Stimulated activated naive CD8-positive, alpha-beta T cell treated with anti-CD3 and anti-CD28 coated beads, Interleukin-15, Interleukin-2, amounts not matched to agents 100 U/mL and 50 U/mL, for 24 hours (primary cell): ENCODE results near the gene ITGA2.
"Not testable (repeated sequence)": the region's sequence is repeated elsewhere in the genome, so short reads cannot be mapped to it uniquely, and the experiment has no call there.

Experiments
- ATAC-seq: fragments of 150-1000 bp; cut with Tn5 transposase; one replicate; pipeline ENCODE4 v1.10.0; 2021
- DNase-seq: peaks from one replicate; pipeline ENCODE4 v3.0.0; 2021

Gene ITGA2

DNA sequence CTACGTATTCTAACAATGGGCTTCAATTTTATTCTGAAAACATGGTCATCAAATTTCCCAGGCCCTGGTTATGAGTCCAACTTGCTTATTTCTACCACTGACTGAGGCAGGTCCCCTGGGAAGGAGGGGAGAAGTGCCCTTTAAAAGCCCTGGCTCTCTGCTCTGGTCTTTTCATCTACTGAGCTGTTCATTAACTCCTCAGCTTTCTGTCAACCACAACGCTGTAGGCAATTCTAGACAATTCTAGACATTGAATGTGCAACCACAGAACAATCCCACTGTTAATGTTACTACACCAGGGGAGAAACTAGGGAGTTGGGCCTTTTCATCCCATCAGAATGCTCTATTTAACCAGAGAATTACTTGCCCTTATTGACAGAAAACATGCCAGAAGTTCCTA lies 110.4 kb downstream of the ITGA2 start:
- no peak for DNase-seq
- no peak for ATAC-seq

DNA sequence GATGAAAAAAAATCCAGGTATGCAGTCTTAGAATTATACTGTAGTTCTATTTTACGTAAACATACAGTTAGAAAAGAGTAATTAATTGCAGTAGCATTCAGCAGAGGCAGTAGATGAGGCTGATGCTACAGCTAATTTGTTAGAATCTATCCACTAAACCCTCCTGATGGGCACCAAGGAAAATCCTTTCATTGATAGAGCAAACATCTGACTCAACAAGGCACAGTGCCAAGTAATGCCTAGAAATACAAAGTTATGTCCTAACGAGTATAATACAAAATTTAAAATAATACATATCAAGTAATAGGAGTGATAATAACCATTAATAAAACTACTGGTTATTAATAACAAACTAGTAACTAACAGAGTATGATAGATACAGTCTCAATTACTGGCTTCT lies 111.5 kb downstream of the ITGA2 start:
- DNase-seq = no peak
- no peak for ATAC-seq

- ATAC-seq (no peak), DNase-seq (no peak)
Observed at GRCh38 chr5:53105611-53106300, 116.6 kb downstream of the ITGA2 start.

- DNase-seq = no peak
- ATAC-seq = no peak
Observed at GRCh38 chr5:53109056-53109442, 119.9 kb downstream of the ITGA2 start.

DNA sequence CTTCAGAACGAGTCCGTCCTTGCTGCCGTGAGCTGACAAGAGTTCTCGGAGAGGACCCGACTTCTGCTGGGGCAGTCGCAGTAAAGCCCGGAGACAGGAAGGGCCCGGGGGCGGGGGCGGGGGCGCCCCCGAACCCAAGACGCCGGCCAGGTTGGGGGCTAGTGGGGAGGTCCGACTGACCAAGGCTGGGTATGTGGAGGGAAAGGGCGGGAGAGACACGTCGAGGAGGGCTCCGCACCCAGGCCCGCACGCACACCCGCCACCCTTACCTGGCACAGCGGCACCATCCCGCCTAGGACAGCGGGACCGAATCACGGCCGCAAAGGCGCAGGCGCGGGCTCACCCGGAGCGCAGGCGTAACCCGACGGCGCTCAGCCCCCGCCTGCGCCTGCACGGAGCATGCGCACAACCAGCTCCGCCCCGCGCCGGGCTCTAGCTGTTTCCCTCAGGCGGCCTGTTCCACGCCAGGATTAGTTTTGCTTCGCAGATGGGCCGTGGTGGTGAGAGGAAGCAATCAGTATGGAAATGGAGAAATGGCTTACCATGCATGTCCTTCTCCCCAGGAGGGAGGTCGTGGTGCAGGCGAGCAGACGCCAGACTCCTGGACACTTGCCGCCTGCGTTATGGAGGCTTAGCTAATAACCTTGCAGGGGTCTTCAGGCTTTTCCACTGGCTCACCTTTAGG lies 120.4 kb downstream of the ITGA2 start, which contains the start of gene MOCS2:
MOCS2 (minus strand) TSS at position 315 of the 685 bp plus-strand sequence. CDS start 2,583 bp downstream, outside the sequence.
- ATAC-seq (peak; percentile 99), DNase-seq (peak; percentile 92)

- peak; percentile 13 for DNase-seq
- no peak for ATAC-seq
Observed at GRCh38 chr5:53110156-53110555, 121.0 kb downstream of the ITGA2 start.

DNA sequence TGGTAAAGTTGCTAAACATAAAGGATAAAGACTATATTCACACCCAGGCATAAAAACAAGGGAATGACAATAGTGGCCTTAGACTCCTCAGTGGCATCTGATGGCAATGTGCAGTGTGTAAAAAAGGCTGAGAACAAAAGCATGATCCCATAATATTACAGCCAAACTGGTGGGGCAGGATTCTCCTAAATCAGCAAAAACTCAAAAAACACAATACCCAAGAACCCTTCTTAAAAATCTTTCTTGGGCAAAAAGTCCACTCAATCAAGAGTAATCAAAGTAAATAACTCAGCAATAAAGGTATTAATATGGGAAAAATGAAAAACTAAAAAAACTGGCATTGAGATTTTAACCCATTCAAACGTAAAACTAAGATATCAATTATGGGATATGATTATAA lies 122.0 kb downstream of the ITGA2 start:
- no peak for ATAC-seq
- DNase-seq = no peak

DNA sequence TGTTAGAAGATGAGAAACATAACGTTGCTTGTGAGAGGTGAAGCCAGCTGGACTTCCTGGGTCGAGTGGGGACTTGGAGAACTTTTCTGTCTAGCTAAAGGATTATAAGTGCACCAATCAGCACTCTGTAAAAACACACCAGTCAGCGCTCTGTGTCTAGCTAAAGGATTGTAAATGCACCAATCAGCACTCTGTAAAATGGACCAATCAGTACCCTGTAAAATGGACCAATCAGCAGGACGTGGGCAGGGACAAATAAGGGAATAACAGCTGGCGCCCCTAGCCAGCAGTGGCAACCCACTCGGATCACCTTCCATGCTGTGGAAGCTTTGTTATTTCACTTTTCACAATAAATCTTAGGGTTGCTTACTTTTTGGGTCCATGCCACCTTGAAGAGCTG lies 123.2 kb downstream of the ITGA2 start:
- DNase-seq, ATAC-seq: not testable (repeated sequence)

DNA sequence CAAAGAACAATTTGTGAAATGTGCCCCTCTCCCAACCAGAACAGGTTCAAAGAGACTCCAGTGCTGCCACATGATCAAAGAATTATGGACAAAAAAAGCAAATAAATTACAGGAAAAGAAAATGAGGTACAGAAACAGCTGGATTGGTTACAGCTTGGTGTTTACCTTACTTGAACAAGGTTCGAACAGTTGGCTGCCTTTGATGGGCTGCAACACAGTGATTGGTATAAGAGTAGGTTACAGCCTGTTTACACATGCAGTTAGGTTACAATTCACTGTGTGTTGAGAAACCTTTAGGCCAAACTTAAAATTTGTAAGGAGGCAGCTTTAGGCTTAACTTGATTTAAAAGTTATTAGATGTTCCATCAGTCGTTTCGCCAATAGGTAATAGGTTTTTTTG lies 123.8 kb downstream of the ITGA2 start:
- no peak for DNase-seq
- no peak for ATAC-seq

DNA sequence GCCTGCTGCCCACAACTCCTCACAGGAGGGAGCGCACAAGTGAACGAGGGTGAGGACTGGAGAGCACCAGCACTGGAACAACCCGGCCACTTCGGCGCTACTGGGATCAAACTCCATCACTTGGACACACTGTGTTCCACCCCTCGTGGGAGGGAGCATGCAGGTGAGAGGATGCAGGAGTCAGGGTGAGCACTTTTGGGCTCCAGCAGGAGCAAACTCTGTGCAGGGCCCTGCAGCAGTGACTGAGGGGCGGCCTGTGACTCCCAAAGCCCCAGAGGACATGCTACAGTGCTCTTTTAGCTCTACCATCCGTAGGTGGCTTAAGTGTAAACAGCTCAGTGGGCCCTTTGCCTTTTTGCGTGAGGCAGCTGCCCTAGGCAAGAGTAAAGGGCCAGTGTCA lies 124.8 kb downstream of the ITGA2 start:
- DNase-seq (no peak), ATAC-seq (no peak)

GRCh38 chr5:53114988-53115387 lies 125.8 kb downstream of the ITGA2 start:
- no peak for ATAC-seq
- DNase-seq = no peak

GRCh38 chr5:53116597-53116996 lies 127.4 kb downstream of the ITGA2 start:
- ATAC-seq (no peak), DNase-seq (no peak)

- ATAC-seq = no peak
- no peak for DNase-seq
Observed at GRCh38 chr5:53118879-53119278, 129.7 kb downstream of the ITGA2 start.

- no peak for ATAC-seq
Observed at GRCh38 chr5:53120165-53120564, 131.0 kb downstream of the ITGA2 start.

DNA sequence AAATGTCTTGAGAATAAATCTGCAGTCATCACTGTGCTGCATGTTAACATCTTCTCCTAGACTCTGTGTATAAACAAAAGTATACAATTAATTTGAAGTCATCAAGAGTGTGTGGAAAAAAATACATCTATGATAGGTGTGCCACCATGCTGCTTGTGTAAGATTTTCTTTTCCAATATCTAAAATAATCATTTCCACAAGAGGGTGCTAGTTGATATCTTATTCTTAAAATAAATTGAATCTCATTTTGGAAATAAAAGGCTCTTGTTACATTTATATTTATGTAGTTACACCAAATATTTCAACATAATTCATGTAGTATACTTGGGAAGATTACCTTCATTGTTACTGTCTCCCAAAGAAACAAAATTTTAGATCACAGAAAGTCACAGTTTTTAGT lies 134.6 kb downstream of the ITGA2 start:
- ATAC-seq (no peak), DNase-seq (no peak)

More at GRCh38 chr5:53120165-53120564, 131.0 kb downstream of the ITGA2 start:
- no peak for DNase-seq

DNA sequence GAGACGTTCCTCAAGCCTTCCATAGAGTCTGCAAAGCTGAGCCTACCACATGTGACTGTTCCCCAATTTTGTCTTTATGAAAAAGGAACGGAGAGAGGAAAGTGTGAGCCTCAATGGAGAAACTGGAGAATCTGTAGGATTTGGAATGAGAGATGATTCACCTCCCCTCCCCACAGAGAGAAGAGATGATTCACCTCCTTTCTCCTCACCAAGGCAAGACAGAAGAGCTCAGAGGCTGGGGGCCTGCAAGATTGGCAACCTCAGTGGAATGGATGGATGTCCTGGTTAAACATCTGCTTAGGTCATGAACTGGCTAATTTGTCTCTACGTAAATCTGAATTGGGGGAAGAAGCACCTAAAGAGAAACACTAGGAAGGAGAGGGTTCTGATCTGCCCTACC lies 137.4 kb downstream of the ITGA2 start:
- DNase-seq (no peak), ATAC-seq (no peak)

DNA sequence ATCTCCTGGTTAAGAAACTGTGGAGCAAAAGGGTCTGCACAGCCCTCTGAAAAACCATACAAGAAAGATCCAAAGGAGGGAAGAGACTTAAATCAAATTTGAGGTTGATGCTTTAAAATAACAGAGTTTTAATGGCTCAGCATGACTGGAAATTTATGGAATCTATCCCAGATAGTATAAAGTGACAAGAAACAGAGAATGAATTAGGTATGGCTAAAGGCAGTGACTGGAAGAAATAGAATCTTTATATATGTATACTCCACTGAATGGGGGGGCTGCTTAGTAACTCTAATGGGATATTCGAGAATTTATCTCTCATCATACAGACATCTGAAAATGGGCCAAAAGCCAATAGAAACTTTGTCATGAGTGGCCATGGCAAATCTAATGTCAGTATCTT lies 138.0 kb downstream of the ITGA2 start:
- ATAC-seq (no peak), DNase-seq (no peak)

GRCh38 chr5:53128481-53128880 lies 139.3 kb downstream of the ITGA2 start:
- DNase-seq (no peak), ATAC-seq (no peak)

DNA sequence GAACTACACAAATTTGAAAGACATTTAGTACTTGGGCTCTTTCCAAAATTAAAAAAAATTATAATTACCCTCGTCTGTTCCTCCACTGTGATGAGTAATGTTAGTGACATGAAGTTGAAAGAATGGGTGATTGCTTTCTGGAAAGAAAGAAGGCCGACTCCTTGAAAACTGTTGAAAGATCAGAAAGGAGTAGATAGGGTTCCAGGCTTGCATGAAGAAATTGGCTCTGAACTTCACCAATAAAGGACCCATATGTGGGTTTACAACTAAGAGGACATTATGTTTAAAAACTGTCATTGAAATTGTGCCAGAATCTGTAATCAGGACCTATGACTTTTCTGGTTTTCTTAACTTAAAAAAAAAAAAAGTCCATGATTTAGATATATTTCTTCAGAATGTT lies 141.1 kb downstream of the ITGA2 start:
- ATAC-seq (no peak), DNase-seq (no peak)

- DNase-seq (no peak), ATAC-seq (no peak)
Observed at GRCh38 chr5:53133020-53133419, 143.9 kb downstream of the ITGA2 start.
